B cell (primary cell): Measurements from ENCODE around the gene PPM1M.

ENCODE experiments used
- CTCF ChIP-seq: fragments of 200-600 bp; IDR thresholded peaks from one replicate; pipeline ENCODE4 v1.8.0; 2022; ENCODE audit warnings: antibody characterized with exemption, mild to moderate bottlenecking
- EZH2 ChIP-seq: IDR thresholded peaks from 2 replicates; pipeline ENCODE4 v1.6.1; 2012; ENCODE audit warnings: borderline replicate concordance, low read depth, mild to moderate bottlenecking, moderate library complexity, low read length; ENCODE audit not compliant: insufficient read depth, poor library complexity, severe bottlenecking

DNA sequence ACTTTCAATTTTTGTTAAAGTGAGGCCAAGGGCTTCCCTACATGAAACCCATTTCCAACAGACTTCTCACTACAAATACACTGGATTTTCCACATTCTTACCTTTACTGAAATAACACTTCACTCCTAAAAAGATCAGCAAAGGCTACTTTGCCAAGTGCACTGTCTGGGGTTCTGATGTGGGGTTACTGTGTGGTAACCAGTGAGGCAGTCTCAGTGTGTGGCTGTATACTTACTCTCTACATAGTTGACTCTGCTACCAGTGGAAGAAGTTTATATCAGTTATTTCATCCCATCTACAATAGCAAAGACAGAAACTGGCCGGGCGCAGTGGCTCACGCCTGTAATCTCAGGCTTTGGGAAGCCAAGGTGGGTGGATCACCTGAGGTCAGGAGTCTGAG lies 27.3 kb downstream of the PPM1M start:
- no peak for TF ChIP-seq CTCF
- no peak for TF ChIP-seq EZH2
